DND-41 (cell line): ENCODE data around the gene TTC39A.

Experiments used
- CTCF ChIP-seq: IDR thresholded peaks from 2 replicates; pipeline ENCODE4 v1.5.1; 2012; ENCODE audit warnings: borderline replicate concordance, low read length, moderate library complexity, mild to moderate bottlenecking; ENCODE audit not compliant: poor library complexity, severe bottlenecking; ENCODE audit errors: extremely low read depth
- EZH2 ChIP-seq: IDR thresholded peaks from 3 replicates; pipeline ENCODE4 v1.6.1; 2012; ENCODE audit warnings: borderline replicate concordance, low read depth, mild to moderate bottlenecking, moderate library complexity, low read length, inconsistent platforms; ENCODE audit not compliant: severe bottlenecking

GRCh38 chr1:51252366-51252765 lies 78.0 kb downstream of the TTC39A start:
- TF ChIP-seq CTCF (no peak), EZH2 (no peak)
